ENCODE measurements around the gene LEF1.

- no peak for TF ChIP-seq CTCF (IDR thresholded peaks at IDR 0.05)
- TF ChIP-seq EZH2 (IDR thresholded peaks at IDR 0.05), result no peak
Observed at GRCh38 chr4:108149588-108150380, 18.9 kb downstream of the LEF1 start.

Data from neural progenitor cell (in vitro differentiated cells).